Activated CD4-positive, alpha-beta T cell treated with anti-CD3 and anti-CD28 coated beads, Interleukin-2, amount 10 ng/mL, durations not matched to agents 24 days and 14 days (primary cell): Measurements from ENCODE around the gene ADGRF5. TPM values are rescaled to one million over a fixed set of nuclear protein-coding genes. Genes with fewer than 3 reads are reported as not detected.

ENCODE experiments used
- DNase-seq: peaks from one replicate; pipeline ENCODE4 v3.0.0; 2022
- H3K27ac Mint-ChIP-seq: one replicate; pipeline ENCODE4 v1.8.0; 2022; ENCODE audit warnings: mild to moderate bottlenecking, mixed read lengths
- H3K27me3 Mint-ChIP-seq: one replicate; pipeline ENCODE4 v1.8.0; 2022; ENCODE audit warnings: mixed read lengths
- H3K36me3 Mint-ChIP-seq: one replicate; pipeline ENCODE4 v1.8.0; 2022; ENCODE audit warnings: low read depth, mild to moderate bottlenecking, mixed read lengths
- H3K4me1 Mint-ChIP-seq: one replicate; pipeline ENCODE4 v1.8.0; 2021; ENCODE audit warnings: mixed read lengths
- H3K4me3 Mint-ChIP-seq: one replicate; pipeline ENCODE4 v1.8.0; 2022; ENCODE audit warnings: mild to moderate bottlenecking, moderate library complexity, mixed read lengths
- H3K9me3 Mint-ChIP-seq: one replicate; pipeline ENCODE4 v1.8.0; 2021; ENCODE audit warnings: mixed read lengths
- intact Hi-C: fragments of 100-400 bp; cut with micrococcal nuclease; formaldehyde crosslinking; loops from one replicate; pipeline ENCODE4 v1.15.1; 2023
- total RNA-seq: library from RNA; stranded (reverse); gene quantifications from 2 replicates; pipeline ENCODE4 v1.2.3, GENCODE V29; 2022

ADGRF5 gene
- total RNA-seq, 1 donor from 2014 or later: not detected

DNA sequence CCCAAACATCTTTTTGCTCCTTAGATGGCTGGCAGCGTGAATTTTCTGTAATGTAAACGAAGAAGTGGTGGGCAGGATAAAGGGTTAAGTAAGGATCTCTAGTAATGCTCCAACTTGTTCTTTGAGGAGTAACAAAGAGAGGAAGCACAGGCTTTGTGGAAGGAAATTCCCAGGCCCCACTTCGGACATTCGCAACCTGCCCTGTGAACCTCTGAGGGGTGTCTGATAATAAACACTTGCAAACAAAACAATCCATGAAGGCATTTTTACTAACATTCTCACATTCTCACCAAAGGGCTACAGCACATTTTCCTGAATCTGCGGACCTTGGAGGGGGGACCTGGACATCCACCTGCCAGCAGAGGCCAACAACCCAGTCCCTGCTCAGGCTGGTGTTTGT is 25.8 kb upstream of the ADGRF5 start:
- H3K27me3 Mint-ChIP-seq: no peaks in the 10 kb centered on the region
- no peaks in the 10 kb centered on the region for H3K36me3 Mint-ChIP-seq
- H3K9me3 Mint-ChIP-seq: no peaks in the 10 kb centered on the region
- no peak overlapping the region for H3K27ac Mint-ChIP-seq
- DNase-seq: no peak
- intact Hi-C loops: no loop called here
- no peak overlapping the region for H3K4me3 Mint-ChIP-seq
- no peaks in the 10 kb centered on the region for H3K4me1 Mint-ChIP-seq

DNA sequence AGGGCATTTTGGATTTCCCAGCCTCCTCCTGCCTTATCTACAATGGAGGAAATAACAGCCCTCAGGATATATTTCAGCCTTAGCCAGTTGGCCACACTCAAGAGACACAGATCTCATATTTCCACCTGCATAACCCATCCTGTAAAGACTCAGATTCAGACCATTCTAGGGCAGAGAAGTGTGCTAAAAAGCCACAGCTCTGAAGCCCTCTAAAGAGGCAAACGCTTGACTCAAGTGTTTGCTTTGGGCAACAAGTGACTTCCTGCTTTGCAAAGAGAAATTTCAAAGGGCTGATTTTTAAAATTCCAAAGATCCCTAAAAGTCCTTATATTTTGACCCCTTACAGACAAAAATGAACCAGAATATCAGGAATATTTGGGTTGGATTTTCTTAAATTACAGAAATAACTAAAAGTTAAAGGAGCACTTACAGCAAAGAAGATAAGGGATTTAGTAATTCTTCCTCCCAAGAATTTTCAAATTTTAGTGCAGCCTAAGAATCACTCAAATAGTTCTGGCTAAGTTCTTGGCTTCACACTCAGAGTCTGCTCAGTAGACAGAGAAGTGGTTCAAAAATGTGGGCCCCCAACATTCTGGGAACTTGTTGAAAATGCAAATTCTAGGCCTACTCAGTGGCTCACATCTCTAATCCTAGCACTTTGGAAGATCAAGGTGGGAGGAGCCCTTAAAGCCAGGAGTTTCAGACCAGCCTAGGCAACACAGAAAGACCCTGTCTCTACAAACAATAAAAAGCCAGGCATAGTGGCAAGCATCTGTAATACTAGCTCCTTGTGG is 18.9 kb upstream of the ADGRF5 start:
- intact Hi-C loops: no loop called here
- Mint-ChIP-seq H3K36me3 (no peaks in the 10 kb centered on the region), H3K4me1 (no peaks in the 10 kb centered on the region), H3K9me3 (no peaks in the 10 kb centered on the region), H3K4me3 (no peak overlapping the region), H3K27ac (no peak overlapping the region), H3K27me3 (no peaks in the 10 kb centered on the region)
- DNase-seq: no peak

DNA sequence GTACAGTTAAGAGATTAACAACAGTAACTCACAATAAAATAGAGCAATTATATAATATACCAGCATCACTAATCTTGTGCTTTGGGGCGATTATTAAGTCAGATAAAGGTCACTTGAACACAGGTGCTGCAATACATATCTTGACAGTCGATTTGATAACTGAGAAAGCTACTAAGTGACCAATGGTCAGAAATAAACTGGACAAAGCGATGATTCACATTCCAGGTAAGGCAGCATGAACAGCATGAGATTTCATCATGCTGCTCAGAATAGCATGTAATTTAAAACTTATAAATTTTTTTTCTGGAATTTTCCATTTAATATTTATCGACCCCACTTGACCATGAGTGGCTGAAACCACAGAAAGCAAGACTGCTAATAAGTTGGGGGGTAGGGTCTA is 15.9 kb upstream of the ADGRF5 start:
- Mint-ChIP-seq H3K27ac (no peak overlapping the region), H3K36me3 (no peaks in the 10 kb centered on the region), H3K4me3 (no peak overlapping the region), H3K27me3 (no peaks in the 10 kb centered on the region), H3K4me1 (no peaks in the 10 kb centered on the region), H3K9me3 (no peaks in the 10 kb centered on the region)
- DNase-seq: no peak
- intact Hi-C loops: no loop called here

DNA sequence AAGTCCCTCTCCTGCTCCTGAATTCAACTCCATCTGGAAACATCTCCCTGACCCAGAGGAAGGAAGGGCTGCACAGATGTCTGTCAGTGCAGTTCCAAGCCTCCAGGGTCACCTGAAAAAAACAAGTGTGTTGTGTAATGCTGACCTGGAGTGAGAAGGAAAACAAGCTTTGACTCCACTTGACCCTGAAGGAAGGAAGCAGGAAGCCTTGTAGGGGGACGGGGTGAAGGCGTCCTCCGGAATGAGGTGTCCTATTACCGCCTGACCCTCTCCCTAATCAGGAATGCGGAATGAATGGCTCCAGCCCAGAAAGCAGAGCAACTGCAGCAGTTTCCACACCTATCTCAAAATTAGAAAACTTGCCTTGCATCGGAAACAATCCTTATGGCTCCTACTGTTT is 13.9 kb upstream of the ADGRF5 start:
- no peak for DNase-seq
- H3K9me3 Mint-ChIP-seq: no peaks in the 10 kb centered on the region
- no peak overlapping the region for H3K27ac Mint-ChIP-seq
- no peaks in the 10 kb centered on the region for H3K27me3 Mint-ChIP-seq
- intact Hi-C loops: no loop called here
- no peak overlapping the region for H3K4me3 Mint-ChIP-seq
- no peaks in the 10 kb centered on the region for H3K36me3 Mint-ChIP-seq
- H3K4me1 Mint-ChIP-seq: no peaks in the 10 kb centered on the region

DNA sequence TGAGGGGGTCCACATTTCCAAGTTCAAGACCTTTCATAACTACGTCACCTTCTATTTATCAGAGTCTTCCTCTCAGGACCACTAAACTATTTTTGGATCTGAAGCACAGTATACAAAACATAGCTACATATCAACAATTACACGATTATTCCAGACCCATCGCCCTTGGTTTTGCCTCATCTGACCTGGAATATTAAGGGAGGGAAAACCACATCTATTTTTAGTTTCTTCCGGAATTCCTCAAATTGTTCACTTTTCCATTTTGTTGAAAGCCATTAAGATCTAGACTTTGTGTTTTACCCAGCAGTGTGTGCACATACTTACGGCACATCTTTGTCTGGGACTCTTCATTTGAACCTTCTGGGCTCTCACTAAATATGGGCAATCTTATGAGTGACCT is 12.0 kb upstream of the ADGRF5 start:
- intact Hi-C loops: no loop called here
- H3K9me3 Mint-ChIP-seq: no peaks in the 10 kb centered on the region
- no peaks in the 10 kb centered on the region for H3K27me3 Mint-ChIP-seq
- DNase-seq: no peak
- no peaks in the 10 kb centered on the region for H3K36me3 Mint-ChIP-seq
- H3K4me3 Mint-ChIP-seq: no peak overlapping the region
- H3K27ac Mint-ChIP-seq: no peak overlapping the region
- no peaks in the 10 kb centered on the region for H3K4me1 Mint-ChIP-seq

DNA sequence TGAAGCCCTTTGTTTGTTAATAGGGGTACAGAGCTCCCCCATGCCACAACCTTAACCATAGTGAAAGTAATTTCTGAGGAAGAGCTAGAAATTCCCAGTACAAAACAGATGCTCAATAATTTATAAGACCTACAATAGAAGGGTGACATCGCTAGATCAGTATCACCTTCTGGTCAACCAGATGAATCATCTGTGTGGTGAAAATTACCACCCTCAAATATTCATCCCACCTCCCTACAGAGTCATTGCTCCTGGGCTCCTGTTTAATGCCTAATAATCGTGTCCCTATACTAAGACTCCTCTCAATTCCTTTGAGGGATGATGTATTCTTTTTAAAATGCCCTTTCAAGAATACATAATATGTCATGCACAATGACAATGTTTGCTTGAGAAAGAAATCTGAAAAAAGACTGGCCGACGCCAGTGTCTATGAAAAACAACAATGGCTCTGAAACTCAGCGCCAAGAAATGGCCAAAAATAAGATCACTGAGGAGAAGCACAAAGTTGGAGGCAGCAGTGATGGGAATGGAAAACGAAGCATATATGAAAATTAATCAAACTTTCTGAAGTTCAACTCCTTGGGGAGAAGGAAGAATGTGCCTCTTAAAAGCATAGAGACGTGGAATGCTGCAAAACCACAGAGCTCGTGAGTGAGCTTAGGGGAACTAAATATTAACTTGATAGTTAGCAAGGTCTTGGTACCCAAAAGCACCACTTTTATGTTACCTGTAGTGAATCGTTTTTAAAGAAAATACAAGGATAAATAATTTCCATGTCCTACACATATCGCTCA is 11.0 kb upstream of the ADGRF5 start:
- H3K9me3 Mint-ChIP-seq: no peaks in the 10 kb centered on the region

DNA sequence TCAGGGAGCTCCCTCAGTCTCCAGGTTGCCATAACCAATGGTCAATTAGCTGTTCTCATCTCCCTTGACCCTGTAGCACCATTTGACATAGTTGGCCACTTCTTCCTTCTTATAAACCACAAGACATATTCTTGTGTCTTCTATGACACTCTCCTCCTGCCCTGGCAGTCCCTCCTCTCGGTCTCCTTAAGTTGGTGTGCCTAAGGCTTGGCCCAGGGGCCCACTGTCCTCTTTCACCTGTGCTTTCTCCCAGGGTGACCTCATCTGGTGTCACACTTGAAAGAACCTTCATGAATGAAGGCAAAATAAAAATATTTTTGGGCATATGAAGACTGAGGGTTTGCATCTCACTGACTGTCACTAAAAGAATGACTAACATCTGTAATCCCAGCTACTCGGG is 9.7 kb upstream of the ADGRF5 start:
- Mint-ChIP-seq H3K4me3 (no peak overlapping the region), H3K9me3 (no peaks in the 10 kb centered on the region), H3K27me3 (no peaks in the 10 kb centered on the region), H3K36me3 (no peaks in the 10 kb centered on the region), H3K27ac (no peak overlapping the region), H3K4me1 (no peaks in the 10 kb centered on the region)
- no peak for DNase-seq
- intact Hi-C loops: no loop called here

More for the DNA sequence above, 11.0 kb upstream of the ADGRF5 start:
- Mint-ChIP-seq H3K27ac (no peak overlapping the region), H3K36me3 (no peaks in the 10 kb centered on the region), H3K4me1 (no peaks in the 10 kb centered on the region), H3K4me3 (no peak overlapping the region), H3K27me3 (no peaks in the 10 kb centered on the region)
- DNase-seq: no peak
- intact Hi-C loops: no loop called here

DNA sequence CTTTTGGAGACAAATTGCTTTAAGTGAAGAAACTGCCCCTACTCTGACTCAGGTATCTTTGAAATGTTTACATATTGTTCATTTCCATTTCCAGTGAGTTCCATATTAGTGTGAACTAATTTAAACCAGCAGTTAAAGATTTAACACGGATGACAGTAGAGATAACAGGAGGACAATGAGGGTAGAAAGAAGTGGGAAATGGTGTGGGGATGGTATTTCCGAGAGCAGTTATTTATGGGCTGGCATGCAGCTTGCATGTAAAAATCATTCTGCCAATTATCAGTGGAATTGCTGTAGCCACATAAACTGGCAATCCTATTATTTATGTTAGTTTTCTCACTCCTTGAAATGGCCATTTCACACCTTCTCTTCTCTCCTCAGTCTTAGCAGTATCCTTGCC is 8.6 kb upstream of the ADGRF5 start:
- Mint-ChIP-seq H3K4me1 (no peaks in the 10 kb centered on the region), H3K9me3 (no peaks in the 10 kb centered on the region), H3K27me3 (no peaks in the 10 kb centered on the region), H3K27ac (no peak overlapping the region), H3K36me3 (no peaks in the 10 kb centered on the region), H3K4me3 (no peak overlapping the region)
- DNase-seq: no peak
- intact Hi-C loops: no loop called here

DNA sequence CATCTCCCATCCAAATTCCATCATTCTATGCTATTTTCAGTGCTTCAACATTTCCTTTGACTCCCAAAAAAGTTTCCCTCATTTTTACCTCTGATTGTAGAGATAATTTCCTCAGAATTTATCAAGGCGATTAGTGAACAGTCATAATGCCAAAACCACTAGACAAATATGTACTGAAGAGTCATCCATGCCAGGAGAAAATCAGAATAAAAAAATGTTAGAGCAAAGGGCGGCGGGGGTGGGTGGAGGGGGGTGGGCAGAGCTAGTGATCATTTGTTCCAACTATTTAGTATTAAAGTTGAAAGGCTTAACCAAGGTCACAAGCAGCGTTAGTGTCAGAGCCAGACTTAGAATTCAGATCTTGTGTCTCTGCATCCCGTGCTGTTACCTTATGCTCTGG is 5.3 kb upstream of the ADGRF5 start:
- DNase-seq: no peak
- Mint-ChIP-seq H3K36me3 (no peaks in the 10 kb centered on the region), H3K27ac (no peak overlapping the region), H3K9me3 (no peaks in the 10 kb centered on the region), H3K27me3 (no peaks in the 10 kb centered on the region), H3K4me1 (no peaks in the 10 kb centered on the region), H3K4me3 (no peak overlapping the region)
- intact Hi-C loops: no loop called here

DNA sequence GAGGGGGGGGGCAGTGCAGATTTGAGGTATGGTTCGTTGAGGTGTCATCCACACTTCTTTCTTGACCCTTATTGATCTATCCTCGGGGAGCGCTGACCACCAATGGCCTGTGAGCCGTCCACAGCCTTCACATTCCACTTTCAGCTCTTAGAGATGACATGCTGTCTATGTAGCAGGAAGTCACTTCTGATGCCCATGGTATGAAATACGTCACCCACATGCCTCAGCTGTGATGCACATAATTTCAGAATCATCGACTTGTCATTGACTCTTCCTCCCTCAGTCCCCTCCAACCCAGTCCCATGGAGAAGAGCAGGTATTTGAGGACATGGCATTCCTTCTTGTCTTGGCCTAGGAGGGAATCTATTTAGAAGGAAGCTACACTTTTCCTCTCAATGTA is 4.7 kb upstream of the ADGRF5 start:
- Mint-ChIP-seq H3K4me3 (no peak overlapping the region), H3K4me1 (no peaks in the 10 kb centered on the region)
- intact Hi-C loops: no loop called here

DNA sequence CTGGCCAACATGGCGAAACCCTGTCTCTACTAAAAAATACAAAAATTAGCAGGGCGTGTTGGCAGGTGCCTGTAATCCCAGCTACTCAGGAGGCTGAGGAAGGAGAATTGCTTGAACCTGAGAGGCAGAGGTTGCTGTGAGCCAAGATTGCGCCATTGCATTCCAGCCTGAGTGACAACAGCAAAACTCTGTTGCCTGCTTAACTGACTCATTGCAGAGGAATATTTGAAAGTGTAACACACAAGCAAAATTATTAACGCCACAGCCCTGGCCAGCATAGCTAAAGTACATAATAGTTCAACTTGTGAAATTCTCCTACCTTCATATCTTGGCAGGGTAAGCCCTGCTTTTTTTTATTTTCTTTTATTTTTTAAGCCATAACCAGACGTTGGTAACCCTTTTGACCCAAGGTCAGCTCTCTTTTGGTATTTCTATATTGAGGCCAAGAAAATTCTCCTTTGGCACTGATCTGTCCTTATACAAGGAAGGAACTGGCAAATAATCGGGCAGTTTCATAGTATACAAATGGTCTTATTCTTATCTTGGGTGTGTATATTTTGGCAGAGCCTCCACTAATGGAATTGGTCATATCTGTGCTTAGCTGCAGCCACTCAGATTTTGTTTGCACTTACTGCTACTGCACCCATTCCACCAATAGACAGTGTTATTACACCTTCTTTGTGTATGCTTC is 4.0 kb upstream of the ADGRF5 start:
- no peak for DNase-seq
- no peaks in the 10 kb centered on the region for H3K9me3 Mint-ChIP-seq
- H3K27ac Mint-ChIP-seq: no peak overlapping the region
- no peaks in the 10 kb centered on the region for H3K27me3 Mint-ChIP-seq
- no peaks in the 10 kb centered on the region for H3K4me1 Mint-ChIP-seq
- H3K36me3 Mint-ChIP-seq: no peaks in the 10 kb centered on the region
- no peak overlapping the region for H3K4me3 Mint-ChIP-seq
- intact Hi-C loops: no loop called here

More for the DNA sequence above, 4.7 kb upstream of the ADGRF5 start:
- DNase-seq: no peak
- no peaks in the 10 kb centered on the region for H3K9me3 Mint-ChIP-seq
- no peak overlapping the region for H3K27ac Mint-ChIP-seq
- no peaks in the 10 kb centered on the region for H3K27me3 Mint-ChIP-seq
- H3K36me3 Mint-ChIP-seq: no peaks in the 10 kb centered on the region

DNA sequence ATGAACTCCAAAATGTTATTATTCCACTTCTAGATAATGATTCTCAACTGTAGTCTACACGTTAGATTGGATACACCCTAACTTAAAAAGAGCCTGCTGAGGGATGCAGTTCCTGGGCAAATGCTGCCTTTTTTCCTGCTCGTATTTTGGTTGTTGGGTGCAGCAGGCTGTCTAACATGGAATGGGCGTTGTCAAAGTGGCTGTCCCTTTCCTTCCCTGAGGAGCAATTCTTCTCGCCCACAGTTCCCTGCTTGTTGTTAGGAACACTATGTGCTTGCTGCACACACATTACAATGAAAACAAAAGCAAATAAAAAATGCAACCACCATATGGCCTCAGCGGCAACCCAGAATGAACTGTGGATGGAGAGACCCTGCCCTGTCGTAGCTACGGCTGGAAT is 1.7 kb upstream of the ADGRF5 start:
- no peaks in the 10 kb centered on the region for H3K9me3 Mint-ChIP-seq
- DNase-seq: no peak
- H3K27me3 Mint-ChIP-seq: no peaks in the 10 kb centered on the region
- intact Hi-C loops: no loop called here
- H3K27ac Mint-ChIP-seq: no peak overlapping the region
- no peaks in the 10 kb centered on the region for H3K36me3 Mint-ChIP-seq
- no peaks in the 10 kb centered on the region for H3K4me1 Mint-ChIP-seq
- no peak overlapping the region for H3K4me3 Mint-ChIP-seq

DNA sequence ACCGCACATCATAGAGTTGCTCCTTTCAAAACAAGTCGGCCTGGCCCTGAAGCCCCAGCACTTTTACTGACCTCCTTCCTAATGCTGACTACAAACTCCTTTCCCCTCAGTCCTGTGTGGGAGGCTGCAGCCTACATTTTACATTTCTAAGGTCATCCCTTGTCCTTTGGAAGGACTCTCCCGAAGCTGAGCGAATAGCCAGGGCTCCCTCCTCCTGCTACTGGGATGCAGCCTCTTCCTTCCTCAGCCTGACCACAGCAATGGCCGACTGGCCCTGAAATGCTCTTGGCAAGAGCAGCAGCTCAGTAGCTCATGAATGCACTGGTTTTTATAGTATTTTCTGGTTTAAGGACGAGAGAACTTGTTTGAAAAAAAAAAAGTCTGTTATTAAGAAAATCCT is 679 bp downstream of the ADGRF5 start:
- no peaks in the 10 kb centered on the region for H3K36me3 Mint-ChIP-seq
- DNase-seq: no peak
- H3K9me3 Mint-ChIP-seq: no peaks in the 10 kb centered on the region
- H3K4me1 Mint-ChIP-seq: no peaks in the 10 kb centered on the region
- H3K27ac Mint-ChIP-seq: no peak overlapping the region
- intact Hi-C loops: no loop called here
- no peak overlapping the region for H3K4me3 Mint-ChIP-seq
- H3K27me3 Mint-ChIP-seq: no peaks in the 10 kb centered on the region

DNA sequence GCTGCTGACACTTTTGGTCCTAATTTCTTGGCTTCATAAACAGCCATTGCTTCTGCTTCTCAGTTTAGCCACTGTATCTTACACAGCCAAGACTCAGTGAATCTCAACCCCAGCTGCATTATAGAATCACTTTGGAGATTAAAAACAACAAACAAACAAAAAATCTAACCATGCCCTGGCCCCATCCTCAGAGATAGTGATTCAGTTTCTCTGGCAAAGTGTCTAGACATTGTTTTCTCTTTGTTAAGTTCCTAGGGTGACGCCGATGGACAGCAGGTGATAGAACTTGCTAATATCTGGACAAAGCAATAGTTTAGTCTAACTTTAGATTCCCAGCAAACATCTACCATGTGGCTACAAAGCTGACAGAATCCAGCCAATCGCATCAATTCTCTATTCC is 2.9 kb downstream of the ADGRF5 start:
- H3K4me1 Mint-ChIP-seq: no peaks in the 10 kb centered on the region
- H3K36me3 Mint-ChIP-seq: no peaks in the 10 kb centered on the region
- H3K4me3 Mint-ChIP-seq: no peak overlapping the region
- no peak for DNase-seq
- no peaks in the 10 kb centered on the region for H3K27me3 Mint-ChIP-seq
- H3K9me3 Mint-ChIP-seq: no peaks in the 10 kb centered on the region
- no peak overlapping the region for H3K27ac Mint-ChIP-seq
- intact Hi-C loops: no loop called here
